Stimulated activated CD4-positive, alpha-beta T cell treated with anti-CD3 and anti-CD28 coated beads, TNF-alpha, amount 100 ng/mL, for 4 hours (primary cell): ENCODE measurements around the gene KSR1.

ENCODE experiments used
- DNase-seq, 3 experiments: peaks; one replicate each; pipeline ENCODE4 v3.0.0-alpha.2; 2020; ENCODE audit warnings: low read depth in 3 of 3

The KSR1 gene

DNA sequence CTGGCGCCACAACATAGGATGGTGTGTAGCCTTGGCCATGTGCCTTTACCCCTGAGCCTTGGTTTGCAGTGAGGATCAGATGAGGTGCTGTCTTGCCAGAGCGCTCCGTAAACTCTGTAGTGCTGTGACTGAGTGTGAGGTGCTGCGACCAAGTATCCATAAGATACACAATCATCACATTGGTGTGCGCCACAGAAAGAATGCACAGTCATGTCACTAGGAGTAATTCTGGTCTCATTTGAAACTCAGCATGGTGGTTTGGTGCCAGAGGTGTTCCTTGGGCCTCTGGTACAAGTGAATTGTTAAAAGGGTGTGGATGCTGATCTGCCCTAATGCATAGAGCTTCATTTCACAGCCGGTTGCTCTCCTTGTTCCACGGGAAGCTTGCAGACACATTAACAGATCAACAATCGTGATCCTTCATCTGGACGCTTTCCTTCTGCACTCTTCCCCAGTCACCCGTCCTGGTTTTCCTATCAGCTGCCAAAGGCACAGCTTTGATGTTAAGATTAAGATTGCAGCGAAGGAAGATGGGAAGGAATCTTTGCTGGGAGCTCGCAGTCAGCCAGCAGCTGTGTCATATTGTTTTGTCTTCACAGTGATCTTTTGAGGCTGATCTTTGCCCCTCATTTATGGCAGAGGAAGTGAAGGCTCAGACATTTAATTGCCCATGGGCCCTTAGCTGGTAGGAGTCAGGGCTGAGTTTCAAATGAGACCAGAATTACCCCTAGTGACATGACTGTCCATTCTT, 79.1 kb downstream of the KSR1 start:
- no peak for DNase-seq

DNA sequence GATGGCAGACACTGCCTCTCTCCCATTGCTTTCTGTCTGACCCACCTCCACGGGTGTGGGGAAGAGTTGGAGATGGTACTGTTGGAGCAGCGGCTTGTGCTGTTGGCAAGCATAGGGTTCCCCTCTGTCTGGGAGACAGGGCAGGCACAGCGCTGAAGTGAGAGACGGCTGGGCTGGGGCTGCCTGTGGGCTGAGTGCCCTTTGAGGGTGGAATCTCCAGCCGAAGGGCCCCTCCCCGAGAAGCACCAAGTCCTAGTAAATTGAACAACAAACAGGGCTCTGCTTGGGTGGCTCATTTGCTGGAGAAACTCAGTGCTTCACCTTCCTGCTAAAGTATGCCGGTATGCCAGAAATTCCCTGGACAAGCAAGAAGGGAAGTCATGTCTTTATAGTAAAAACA, 79.7 kb downstream of the KSR1 start:
- DNase-seq: no peak

DNA sequence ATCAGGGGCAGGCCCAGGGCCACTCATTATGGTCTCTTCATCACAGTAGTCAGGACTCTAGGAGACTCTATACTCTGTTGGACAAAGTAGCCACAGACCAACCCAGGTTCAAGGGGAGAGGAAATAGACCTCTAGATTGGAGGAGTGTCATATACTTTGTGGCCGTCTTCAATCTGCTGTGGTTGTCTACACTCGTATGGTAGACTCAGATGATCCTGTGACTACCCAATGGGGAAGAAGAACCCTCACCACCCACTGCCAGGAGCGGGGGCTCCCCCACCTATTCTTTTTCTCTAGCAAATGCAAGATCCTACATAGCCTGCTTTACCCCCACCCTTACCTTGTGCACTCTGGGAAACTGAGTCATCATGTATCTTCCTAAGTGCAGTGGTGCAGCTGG, 80.5 kb downstream of the KSR1 start:
- no peak for DNase-seq

DNA sequence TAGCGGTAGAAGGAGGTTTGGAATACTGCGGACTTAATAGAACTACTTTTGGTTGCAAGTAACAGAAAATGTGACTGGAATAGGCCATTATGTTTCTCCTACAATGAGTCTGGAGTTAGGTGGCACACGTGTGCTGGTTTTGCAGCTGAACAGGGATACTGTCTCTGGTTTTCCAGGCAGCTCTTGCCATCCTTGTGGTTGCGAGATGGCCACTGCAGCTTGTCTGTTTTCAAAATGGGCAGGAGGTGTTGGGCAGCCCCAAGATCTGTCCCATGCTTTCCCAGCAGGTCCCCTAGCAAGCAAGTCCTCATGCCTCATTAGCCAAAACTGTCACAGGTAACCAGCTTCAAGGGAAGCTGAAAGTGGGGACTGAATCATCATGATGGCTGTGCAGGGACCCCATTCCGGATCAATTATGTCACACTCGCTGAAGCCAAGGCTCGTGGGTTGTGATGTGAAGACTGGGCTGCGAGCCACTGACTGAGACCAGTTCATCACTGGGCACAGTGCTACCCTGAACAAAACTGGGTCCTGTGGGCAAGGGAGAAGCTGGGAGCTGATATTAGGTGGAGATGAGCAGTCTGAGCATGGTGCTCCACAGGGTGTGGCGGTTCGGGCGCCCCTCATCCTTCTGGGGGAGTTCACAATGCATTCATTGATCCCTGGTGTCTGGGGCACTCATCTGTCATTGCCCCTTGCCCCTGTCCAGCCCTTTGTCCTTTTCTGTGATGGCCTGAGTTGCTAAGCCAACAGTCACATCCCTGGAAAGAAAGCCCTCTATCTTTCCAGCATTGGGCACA, 82.1 kb downstream of the KSR1 start:
- no peak for DNase-seq

DNA sequence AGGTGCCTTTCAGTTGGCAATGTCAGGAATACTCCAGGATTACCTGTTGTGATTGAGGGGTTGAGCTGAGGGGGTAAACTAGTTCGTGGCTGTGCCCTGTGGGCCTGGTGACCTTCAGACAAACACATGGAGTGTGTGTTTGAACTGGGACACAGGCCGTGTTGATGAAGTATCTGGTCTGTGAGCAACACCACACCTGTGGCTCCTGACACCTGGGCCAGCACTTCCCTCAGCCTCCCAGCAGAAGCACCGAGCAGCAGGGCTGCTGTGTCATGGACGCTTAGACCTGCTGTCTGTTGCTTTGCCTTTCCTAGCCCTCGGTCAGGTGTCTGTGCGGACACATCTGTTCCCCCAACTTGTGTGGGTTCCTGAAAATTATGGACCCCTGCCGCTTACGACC, 82.9 kb downstream of the KSR1 start:
- DNase-seq: no peak

DNA sequence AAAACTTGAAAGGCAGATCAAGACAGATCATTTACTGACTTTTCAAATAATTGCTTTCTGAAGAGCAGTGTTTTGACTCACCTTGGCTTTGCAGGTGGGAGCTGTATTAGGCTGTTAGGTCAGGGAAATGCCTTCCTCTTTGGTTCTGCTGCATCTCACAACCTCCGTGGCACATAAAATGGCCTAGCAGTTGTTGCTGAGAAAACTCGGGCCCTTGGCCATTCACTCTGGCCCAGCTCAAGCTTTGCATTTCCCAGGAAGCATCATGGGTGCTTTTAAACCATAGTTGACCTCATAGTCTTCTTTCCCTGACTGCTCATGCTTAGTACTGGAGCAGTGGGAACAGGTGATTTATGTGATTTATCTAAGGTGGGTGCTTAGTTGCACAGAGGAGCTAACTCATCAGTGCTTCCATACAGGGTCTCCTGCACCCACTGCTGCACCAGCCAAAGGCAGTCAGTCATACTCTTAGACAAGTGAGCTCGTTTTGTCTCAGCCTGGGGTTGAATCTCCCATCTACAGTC, 83.6 kb downstream of the KSR1 start:
- DNase-seq: no peak

DNA sequence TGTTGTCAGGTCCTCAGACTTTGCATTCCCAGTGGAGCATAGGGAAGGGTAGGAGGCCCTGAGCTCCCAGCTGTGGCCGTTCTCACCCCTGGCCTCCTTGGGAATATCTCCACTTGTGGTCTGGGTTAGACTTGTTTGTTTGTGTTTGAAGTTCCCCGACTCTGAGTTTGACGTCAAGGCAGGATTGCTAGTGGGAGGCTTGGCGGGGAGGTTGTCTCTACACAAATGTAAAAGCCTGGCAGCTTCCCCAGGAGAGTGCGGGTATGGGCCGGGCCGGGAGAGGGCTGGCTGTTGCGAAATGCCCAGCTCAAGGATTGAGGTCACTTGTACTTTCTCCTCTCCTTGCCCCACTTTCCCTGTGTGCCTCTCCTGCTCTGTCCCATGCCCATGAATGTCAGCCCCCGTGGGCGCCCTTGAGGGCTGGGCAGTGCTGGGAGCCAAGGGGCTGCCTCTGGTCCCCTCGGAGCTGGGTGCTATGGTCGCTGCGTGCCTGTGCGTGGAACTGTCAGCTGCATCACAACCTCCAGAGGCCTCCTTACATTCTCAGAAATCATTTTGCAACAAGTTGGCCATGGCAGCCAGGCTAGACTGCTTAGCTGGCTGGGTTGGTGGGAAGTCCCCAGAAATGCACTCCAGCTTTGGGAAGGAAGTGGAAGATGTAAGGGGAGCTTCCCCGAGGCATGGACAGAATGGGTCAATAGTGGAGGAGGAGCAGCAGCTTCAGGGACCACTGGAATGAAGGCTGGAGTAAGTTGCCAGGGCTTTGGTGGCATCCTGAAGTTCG, 84.3 kb downstream of the KSR1 start:
- no peak for DNase-seq

DNA sequence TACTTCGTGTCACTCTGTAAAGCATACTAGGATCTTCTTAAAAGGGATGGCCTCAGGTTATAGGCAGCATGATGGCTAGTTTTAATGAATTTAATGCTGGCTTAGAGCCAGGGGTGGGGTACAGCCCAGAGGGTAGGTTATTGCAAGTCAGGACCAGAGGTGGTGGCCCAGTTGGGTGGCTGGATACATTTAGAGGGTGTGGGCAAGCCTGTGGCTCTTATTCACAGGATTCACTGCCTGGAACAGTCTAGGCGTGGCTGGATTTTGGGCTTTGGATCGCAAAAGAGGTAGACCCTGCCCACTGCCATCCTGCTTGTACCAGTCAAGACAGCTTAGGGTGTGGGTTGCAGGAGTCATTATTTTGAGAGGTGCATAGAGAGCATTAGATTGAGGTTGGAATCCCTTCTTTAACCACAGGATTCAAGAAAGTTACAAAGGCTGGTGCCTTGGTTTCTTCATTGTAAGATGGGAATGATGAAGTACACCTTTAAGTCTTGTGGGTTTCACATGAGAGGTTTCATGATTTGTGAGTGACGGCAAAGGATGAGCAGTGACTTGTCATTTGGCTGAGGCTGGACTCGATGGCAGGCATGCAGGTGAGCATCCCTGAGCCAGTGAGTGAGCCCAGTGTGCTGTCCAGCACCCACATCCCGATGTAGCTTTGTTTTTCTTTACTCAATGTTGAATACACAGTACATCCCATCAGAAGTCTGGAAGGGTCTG, 85.2 kb downstream of the KSR1 start:
- DNase-seq: no peak

DNA sequence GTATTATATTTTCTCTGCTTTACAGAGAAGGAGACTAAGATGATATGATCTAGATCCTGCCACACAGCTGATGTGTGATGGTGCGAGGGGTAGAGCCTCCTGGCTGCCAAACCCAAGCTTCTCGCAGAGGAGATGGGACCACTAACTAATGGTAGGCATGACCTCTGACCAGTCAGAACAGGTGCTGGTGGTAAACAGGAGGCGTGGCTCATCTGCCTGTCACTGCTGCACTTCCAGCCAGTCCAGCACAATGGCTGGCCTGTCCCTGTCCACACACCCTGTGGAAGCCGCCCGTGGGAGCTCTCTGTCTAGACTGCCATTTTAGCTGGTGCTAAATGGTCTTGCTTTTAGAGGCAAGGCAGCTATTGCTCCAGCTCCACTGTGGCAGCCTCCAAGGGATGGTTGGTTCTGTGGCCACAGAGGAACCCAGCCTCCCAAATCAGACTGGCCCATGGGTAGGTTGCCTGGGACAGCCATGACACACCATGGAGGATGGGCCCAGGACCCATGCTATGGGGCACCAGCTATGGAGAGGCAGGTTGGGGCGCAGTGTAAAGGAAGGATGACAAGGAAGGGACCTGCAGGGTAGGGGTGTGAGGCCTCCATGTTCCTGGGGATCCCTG, 86.7 kb downstream of the KSR1 start:
- DNase-seq: no peak

DNA sequence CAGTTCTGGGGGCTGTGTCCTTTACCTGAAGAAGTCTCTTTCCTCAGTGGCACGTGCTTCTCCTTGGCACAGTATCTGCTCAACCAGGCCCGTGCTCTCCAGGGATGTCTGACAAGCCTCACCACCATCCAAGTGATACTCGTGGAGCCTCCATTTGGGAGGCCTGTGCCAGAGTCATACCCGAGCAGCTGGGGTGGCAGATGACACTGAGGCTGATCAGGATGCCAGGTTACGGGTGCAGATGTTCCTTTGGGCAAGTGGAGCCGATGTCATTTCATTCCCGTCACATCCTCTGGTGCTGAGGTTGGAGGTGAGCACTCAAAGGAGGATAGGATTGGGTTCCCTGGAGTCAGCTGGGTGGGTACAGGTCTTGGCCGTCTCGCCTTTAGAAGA, 87.2 kb downstream of the KSR1 start:
- DNase-seq: no peak

DNA sequence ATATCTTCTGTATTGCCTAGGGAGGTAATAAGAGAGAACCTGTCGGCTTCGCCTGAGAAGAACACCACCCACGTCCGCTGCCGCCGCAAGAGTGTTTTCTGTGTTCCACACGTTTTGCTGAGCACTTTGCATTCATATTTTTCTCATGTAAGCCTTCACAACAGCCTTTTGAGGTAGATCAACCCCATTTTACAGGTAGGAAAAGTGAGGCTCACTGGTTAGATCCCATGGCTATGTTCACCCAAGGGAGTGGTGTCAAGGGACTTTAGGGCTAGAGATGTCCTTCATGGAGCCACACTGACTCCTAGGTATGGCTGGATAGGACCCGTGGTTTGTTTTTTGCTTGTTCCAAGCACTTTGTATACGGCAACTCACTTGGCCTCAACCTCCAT, 87.7 kb downstream of the KSR1 start:
- no peak for DNase-seq

DNA sequence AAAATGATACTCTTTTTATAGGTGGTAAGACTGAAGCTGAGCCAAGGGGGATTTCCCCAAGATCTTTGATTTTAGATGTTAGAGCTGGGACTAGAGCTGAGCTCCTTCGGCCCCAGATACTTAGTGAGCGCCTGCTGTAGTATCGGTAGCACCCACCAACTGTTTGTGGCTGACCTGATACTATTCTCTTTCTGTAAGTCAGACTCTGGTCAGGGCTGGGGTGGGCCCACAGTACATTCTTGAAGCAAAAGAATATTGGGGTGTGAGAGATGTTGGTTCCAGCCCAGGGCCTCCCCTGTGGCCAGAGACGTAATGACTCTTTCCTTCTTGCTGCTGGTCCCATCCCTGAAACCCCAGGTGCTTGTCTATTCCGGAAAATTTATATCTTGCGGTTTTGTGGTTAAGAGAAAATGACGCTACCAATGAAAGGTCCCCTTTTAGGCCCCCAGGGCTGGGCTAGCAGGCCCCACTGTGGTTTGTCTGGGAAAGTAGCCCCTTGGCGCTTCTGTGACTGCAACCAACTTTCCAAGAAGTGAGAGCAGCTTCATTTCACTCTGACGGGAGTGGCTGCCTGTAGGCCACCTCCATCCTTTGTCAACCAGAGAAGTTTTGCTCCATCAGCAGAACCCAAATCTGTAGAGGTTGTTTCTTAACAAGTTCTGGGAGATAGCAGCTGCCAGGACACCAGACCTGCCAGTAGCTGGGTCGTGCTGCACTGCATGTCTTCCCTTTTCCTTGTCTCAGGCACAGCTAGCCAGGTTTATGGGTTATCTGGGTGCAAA, 88.3 kb downstream of the KSR1 start:
- DNase-seq: peak in 1 of 3 experiments; percentile 11

DNA sequence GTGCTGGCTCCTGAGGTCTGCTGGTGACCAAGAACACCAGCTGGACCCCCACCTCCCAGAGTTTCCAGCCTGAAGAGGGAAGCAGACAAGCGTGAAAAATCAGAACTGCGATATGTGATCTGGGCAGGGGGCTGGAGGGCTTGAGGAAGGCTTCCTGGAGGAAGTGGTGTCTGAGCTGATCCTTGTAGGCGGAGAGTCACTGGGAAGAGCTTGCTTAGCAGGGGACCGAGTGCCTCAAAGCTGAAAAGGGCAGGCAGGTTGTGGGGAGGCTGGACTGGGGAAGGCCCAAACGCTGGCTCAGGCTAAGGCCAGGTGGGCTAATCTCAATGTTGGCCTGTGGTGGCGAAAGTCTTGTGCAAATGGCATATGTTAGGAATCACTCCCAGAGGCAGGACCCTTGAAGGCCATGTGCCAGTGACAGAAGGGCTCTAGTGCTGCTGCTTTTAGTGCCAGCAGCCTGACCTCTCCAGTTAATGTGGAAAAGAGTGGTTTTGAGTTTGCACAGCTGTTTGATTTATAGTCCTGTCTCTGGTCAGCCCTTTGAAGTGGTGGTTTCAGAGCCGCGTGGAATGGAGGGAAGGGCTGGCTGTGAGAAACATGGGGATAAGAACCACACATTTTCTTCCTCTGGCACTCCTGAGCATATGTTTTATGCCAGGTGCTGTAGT, 89.4 kb downstream of the KSR1 start:
- no peak for DNase-seq

DNA sequence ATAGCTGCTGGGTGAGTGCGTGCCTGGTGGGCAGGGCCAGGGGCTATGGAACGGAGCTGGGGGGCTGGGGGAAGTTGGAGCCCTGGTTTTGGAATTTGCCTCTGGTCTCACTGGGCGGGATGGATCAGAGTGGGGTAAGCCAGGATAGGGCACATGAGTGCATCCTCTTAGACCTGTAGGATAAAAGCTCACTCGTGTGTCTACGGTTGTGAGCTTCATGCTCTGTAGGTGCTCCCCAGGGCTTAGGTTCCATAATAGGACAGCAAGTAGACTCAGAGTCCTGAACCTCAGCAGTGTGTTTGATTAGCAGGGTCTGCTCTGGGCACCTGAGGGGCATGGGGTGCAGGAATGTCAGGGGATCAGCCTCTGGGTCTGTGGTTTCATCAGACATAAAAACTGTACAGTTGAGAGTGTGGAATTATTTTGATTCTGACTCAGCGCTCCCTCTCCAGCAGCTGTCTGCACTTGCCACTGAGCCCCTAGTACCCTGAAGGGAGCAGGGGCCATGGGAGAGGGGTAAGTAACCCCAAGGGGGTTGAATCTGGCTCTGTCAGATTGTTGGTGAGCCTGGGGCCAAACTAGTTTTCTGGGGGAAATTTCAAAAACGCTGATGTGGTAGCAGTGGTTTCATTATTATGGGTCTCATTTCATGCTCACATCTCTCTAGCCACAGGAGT, 90.5 kb downstream of the KSR1 start:
- no peak for DNase-seq

DNA sequence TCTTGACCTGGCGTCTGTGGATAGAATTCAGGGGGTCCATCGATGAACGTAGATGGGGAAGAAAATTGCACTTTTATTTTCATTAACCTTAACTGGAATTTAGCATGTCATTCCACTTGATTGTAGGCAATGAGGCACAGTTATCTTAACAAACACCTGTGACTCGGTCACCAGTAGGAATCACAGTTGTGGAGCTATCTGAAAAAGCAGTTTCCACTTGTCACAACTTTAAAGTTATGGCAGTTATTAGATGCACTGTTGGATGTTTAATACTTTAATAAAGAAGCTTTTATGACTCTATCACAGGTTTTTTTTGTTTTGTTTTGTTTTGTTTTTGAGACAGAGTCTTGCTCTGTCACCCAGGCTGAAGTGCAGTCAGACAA, 91.0 kb downstream of the KSR1 start:
- DNase-seq: no peak

DNA sequence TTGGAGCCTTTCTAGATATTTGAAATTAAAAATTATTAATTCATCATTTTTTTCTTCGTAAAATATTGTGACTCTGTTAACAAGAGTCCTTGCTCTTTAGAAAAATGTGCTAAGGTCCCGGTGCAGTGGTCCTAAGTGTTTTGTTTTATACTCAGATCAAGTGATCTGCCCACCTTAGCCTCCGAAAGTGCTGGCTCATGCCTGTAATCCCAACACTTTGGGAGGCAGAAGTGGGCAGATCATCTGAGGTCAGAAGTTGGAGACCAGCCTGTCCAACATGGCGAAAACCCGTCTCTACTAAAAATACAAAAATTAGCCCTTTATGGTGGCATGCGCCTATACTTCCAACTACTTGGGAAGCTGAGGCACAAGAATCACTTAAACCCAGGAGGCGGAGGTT, 92.1 kb downstream of the KSR1 start:
- no peak for DNase-seq

DNA sequence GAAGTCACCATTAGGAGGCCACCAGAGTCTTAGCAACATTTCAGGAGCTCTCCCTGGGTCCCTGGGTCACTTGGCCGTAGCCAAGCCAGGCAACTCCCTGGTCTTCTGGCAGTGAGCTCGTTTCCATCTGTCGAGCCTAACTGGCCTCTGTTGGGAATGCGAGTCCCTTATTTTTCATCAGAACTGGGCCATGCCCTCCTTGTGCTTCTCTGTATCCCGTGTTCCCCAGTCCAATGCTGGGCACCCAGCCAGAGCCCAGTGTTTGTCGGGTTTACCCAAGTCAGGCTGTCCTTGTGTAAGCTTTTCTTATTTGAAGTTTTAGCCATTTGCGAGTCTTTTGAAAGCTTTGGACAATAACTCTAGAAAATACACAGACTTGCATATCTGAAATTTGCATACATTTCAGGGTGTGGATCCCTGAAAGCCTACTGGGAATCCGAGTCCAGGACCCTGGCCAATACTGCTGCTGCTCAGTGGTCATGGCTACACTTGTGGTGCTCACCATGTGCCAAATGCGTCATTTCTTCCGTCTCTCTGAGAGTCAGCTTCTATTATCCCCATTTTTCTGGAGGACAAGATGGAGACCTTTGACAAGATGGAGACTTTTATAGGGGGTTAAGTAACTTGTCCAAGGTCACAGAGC, 93.1 kb downstream of the KSR1 start:
- no peak for DNase-seq

DNA sequence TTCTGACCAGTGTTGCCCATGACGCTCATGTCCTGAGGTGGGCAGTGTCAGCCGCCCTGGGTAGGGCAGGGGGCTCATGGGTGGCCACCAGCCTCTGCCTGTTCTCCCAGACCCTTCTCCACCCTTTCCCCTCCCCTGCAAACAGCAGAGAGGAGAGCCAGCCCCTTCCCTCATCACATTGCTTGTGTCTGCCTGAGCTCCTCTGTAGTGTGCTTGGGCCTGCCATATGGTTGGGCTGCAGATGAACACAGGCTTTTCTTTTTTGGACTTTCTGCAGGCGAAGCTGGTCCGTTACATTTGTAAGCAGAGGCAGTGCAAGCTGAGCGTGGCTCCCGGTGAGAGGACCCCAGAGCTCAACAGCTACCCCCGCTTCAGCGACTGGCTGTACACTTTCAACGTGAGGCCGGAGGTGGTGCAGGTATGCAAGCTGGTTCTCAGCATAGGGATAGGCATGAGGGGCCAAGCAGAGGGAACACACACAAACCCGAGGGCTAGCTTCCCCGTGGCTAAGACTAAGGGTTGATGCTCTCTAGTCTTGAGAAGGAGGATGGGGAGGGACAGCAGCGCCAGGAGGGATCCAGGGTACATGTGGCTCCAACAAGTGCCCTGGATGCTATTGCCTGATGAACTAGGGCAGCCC, 94.2 kb downstream of the KSR1 start:
- DNase-seq: no peak
